ENCODE results near the gene PDP2.
A peak's percentile ranks its signal among the peaks of the same experiment; 100 is the strongest.
"Not testable (repeated sequence)": the region's sequence is repeated elsewhere in the genome, so short reads cannot be mapped to it uniquely, and the experiment has no call there.

The PDP2 gene

GRCh38 chr16:66927918-66928649 is 47.8 kb downstream of the PDP2 start:
- DNase-seq, result peak; percentile 41
- in situ Hi-C loops (cut with MboI; ENCODE audit: low pct_unique_long_range_greater_than_20kb, low sequenced_read_pairs), result no loop called here

- in situ Hi-C loops (cut with MboI; ENCODE audit: low pct_unique_long_range_greater_than_20kb, low sequenced_read_pairs), result no loop called here
- peak; percentile 38 for DNase-seq
Observed at GRCh38 chr16:66928702-66929388, 48.5 kb downstream of the PDP2 start.

GRCh38 chr16:66930189-66930588 is 49.9 kb downstream of the PDP2 start:
- in situ Hi-C loops (cut with MboI; ENCODE audit: low pct_unique_long_range_greater_than_20kb, low sequenced_read_pairs), result no loop called here
- DNase-seq, result no peak

- in situ Hi-C loops (cut with MboI; ENCODE audit: low pct_unique_long_range_greater_than_20kb, low sequenced_read_pairs), result no loop called here
- DNase-seq, result no peak
Observed at GRCh38 chr16:66931665-66932064, 51.4 kb downstream of the PDP2 start.

GRCh38 chr16:66932076-66932475 is 51.8 kb downstream of the PDP2 start:
- DNase-seq, result no peak
- in situ Hi-C loops (cut with MboI; ENCODE audit: low pct_unique_long_range_greater_than_20kb, low sequenced_read_pairs), result no loop called here

GRCh38 chr16:66933776-66934137 is 53.4 kb downstream of the PDP2 start:
- no peak for DNase-seq
- in situ Hi-C loops (cut with MboI; ENCODE audit: low pct_unique_long_range_greater_than_20kb, low sequenced_read_pairs), result no loop called here

- in situ Hi-C loops (cut with MboI; ENCODE audit: low pct_unique_long_range_greater_than_20kb, low sequenced_read_pairs), result no loop called here
Observed at GRCh38 chr16:66934138-66934838, 54.0 kb downstream of the PDP2 start, which contains the start of gene CIAO2B. Gene CIAO2B (minus strand): TSS chr16:66934402. CDS start chr16:66934364, 38 bp downstream.

GRCh38 chr16:66934839-66935313 is 54.6 kb downstream of the PDP2 start:
- in situ Hi-C loops (cut with MboI; ENCODE audit: low pct_unique_long_range_greater_than_20kb, low sequenced_read_pairs), result not testable (repeated sequence)
- peak; percentile 21 for DNase-seq

More at GRCh38 chr16:66934138-66934838, 54.0 kb downstream of the PDP2 start, which contains the start of gene CIAO2B:
- DNase-seq, result peak; percentile 87

GRCh38 chr16:66935314-66936011 is 55.1 kb downstream of the PDP2 start, which contains the start of gene CES2:
Gene CES2 (plus strand): TSS chr16:66935516. CDS start chr16:66935636, 120 bp downstream.
- DNase-seq, result no peak
- in situ Hi-C loops (cut with MboI; ENCODE audit: low pct_unique_long_range_greater_than_20kb, low sequenced_read_pairs), result no loop called here

- in situ Hi-C loops (cut with MboI; ENCODE audit: low pct_unique_long_range_greater_than_20kb, low sequenced_read_pairs), result no loop called here
- no peak for DNase-seq
Observed at GRCh38 chr16:66936462-66936861, 56.1 kb downstream of the PDP2 start.

GRCh38 chr16:66936889-66937554 is 56.7 kb downstream of the PDP2 start:
- no peak for DNase-seq
- in situ Hi-C loops (cut with MboI; ENCODE audit: low pct_unique_long_range_greater_than_20kb, low sequenced_read_pairs), result no loop called here

GRCh38 chr16:66937725-66938337 is 57.5 kb downstream of the PDP2 start:
- in situ Hi-C loops (cut with MboI; ENCODE audit: low pct_unique_long_range_greater_than_20kb, low sequenced_read_pairs), result no loop called here
- DNase-seq, result no peak

GRCh38 chr16:66939366-66939765 is 59.1 kb downstream of the PDP2 start:
- DNase-seq, result no peak
- in situ Hi-C loops (cut with MboI; ENCODE audit: low pct_unique_long_range_greater_than_20kb, low sequenced_read_pairs), result no loop called here

GRCh38 chr16:66940236-66940635 is 59.9 kb downstream of the PDP2 start:
- no peak for DNase-seq
- in situ Hi-C loops (cut with MboI; ENCODE audit: low pct_unique_long_range_greater_than_20kb, low sequenced_read_pairs), result no loop called here

Measured in KBM-7 (cell line).